Calu3 (cell line): Measurements from ENCODE around the gene RASGRF1. TPM values are rescaled to one million over a fixed set of nuclear protein-coding genes. Genes with fewer than 3 reads are reported as not detected.

Source experiments
- BruUV-seq: library from RNA; stranded (reverse); fragments of 400-500 nt; replicated peaks from 2 replicates; lab custom pipeline; 2021; lab: Mats Ljungman, UMichigan
- CTCF ChIA-PET: fragments of 300-600 bp; sonication (Branson Sonifier 250); formaldehyde crosslinking; loops from one replicate; lab custom pipeline; 2022; ENCODE audit warnings: antibody characterized with exemption; lab: Charles Lee
- DNase-seq: peaks from one replicate; pipeline ENCODE4 v3.0.0; 2022
- H3K27ac Mint-ChIP-seq: one replicate; pipeline ENCODE4 v1.8.0; 2022; ENCODE audit warnings: mixed read lengths; ENCODE audit not compliant: unreplicated experiment
- H3K27me3 Mint-ChIP-seq: one replicate; pipeline ENCODE4 v1.8.0; 2022; ENCODE audit warnings: mixed read lengths; ENCODE audit not compliant: unreplicated experiment
- H3K36me3 Mint-ChIP-seq: one replicate; pipeline ENCODE4 v1.8.0; 2022; ENCODE audit warnings: mild to moderate bottlenecking, moderate library complexity, mixed read lengths; ENCODE audit not compliant: insufficient read depth, unreplicated experiment
- H3K4me1 Mint-ChIP-seq: one replicate; pipeline ENCODE4 v1.8.0; 2022; ENCODE audit warnings: mild to moderate bottlenecking, low read depth, mixed read lengths; ENCODE audit not compliant: unreplicated experiment
- H3K4me3 Mint-ChIP-seq: one replicate; pipeline ENCODE4 v1.8.0; 2022; ENCODE audit warnings: mild to moderate bottlenecking, low read depth, moderate library complexity, mixed read lengths; ENCODE audit not compliant: unreplicated experiment
- H3K9me3 Mint-ChIP-seq: one replicate; pipeline ENCODE4 v1.8.0; 2022; ENCODE audit warnings: low read depth, mixed read lengths; ENCODE audit not compliant: unreplicated experiment
- intact Hi-C: fragments of 100-400 bp; cut with micrococcal nuclease; formaldehyde crosslinking; loops from one replicate; pipeline ENCODE4 v1.10.0; 2022; ENCODE audit not compliant: unreplicated experiment
- total RNA-seq: library from RNA; stranded (reverse); gene quantifications from 2 replicates; pipeline ENCODE4 v1.2.3, GENCODE V29; 2022
- TF ChIP-seq, protein P1 (sequence below): fragments of 200-600 bp; IDR thresholded peaks from one replicate; pipeline ENCODE4 v1.8.0; 2022; ENCODE audit warnings: antibody characterized with exemption; ENCODE audit not compliant: unreplicated experiment

The RASGRF1 gene
- total RNA-seq, 1 experiment from 2014 or later, result 2.2 TPM

DNA sequence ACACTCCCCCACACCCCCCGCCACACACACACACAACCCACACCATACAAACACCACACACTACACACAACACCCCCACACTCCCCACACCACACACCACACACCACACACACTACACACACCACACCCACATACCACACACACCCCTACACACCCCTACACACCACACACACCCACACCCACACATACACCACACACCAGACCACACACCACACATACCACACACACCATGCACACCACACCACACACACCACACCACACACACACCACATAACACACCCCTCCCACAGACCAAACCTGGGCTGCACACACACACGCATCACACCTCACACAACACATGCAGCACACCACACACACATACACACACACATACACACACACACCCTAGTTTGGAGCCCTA lies 1.8 kb upstream of the RASGRF1 start:
- H3K9me3 Mint-ChIP-seq, result no peaks in the 10 kb centered on the region
- no peak overlapping the region for H3K27ac Mint-ChIP-seq
- no TSS peak for BruUV-seq
- TF ChIP-seq, protein P1, sequence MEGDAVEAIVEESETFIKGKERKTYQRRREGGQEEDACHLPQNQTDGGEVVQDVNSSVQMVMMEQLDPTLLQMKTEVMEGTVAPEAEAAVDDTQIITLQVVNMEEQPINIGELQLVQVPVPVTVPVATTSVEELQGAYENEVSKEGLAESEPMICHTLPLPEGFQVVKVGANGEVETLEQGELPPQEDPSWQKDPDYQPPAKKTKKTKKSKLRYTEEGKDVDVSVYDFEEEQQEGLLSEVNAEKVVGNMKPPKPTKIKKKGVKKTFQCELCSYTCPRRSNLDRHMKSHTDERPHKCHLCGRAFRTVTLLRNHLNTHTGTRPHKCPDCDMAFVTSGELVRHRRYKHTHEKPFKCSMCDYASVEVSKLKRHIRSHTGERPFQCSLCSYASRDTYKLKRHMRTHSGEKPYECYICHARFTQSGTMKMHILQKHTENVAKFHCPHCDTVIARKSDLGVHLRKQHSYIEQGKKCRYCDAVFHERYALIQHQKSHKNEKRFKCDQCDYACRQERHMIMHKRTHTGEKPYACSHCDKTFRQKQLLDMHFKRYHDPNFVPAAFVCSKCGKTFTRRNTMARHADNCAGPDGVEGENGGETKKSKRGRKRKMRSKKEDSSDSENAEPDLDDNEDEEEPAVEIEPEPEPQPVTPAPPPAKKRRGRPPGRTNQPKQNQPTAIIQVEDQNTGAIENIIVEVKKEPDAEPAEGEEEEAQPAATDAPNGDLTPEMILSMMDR, result no peak
- peaks cover 97% of the 10 kb centered on the region for H3K27me3 Mint-ChIP-seq
- H3K4me1 Mint-ChIP-seq, result no peaks in the 10 kb centered on the region
- DNase-seq, result no peak
- intact Hi-C loops, result no loop called here
- no peak overlapping the region for H3K4me3 Mint-ChIP-seq
- CTCF ChIA-PET, result no interaction called here
- no peaks in the 10 kb centered on the region for H3K36me3 Mint-ChIP-seq

DNA sequence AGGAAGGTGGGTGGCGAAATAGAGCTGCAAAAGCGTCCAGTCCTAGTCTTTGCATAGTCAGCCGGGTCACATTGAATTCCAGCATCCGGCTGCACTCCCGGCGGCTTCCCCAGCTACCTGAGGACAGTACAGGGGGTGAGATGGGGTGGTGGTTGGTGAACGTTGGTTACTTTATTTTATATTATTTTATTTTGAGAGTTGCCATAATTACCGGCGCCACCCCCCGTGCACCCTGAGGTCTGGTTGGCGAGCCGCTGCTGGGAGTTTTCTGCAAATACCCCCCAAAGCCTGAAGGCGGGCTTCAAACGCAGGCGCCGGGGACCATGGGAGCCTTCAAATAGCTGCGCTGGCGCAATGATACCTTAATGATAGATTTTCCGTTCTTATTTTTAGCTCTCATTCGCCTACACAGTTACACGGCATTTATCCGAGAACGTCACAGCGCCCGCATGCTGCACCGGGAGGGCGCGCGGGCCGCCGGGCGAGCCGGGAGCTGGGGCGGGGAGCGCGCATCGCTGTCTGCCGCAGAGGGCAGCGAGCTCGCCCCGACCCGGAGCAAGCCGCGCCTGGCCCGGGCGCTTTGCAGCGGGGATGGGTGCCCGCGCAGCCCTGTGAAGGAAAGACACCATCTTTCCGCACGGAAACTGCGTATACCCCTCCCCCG lies 756 bp upstream of the RASGRF1 start:
- intact Hi-C loops, result no loop called here
- CTCF ChIA-PET, result interaction anchor here (0.6 to 1.0 kb wide), 3 partner anchors 23 to 210 kb away, joined by 3 to 8 read pairs (median 6); no protein-coding TSS in a partner anchor
- DNase-seq, result peak; percentile 16
- no peaks in the 10 kb centered on the region for H3K36me3 Mint-ChIP-seq
- no peaks in the 10 kb centered on the region for H3K4me1 Mint-ChIP-seq
- H3K4me3 Mint-ChIP-seq, result peak overlapping the region; percentile 8
- H3K9me3 Mint-ChIP-seq, result no peaks in the 10 kb centered on the region
- H3K27ac Mint-ChIP-seq, result no peak overlapping the region
- BruUV-seq, result no TSS peak
- TF ChIP-seq, protein P1, result no peak
- peaks cover 97% of the 10 kb centered on the region for H3K27me3 Mint-ChIP-seq

- TF ChIP-seq, protein P1, result no peak
- Mint-ChIP-seq H3K4me1 (no peaks in the 10 kb centered on the region), H3K27ac (no peak overlapping the region), H3K36me3 (no peaks in the 10 kb centered on the region), H3K4me3 (no peak overlapping the region), H3K27me3 (peaks cover 97% of the 10 kb centered on the region), H3K9me3 (no peaks in the 10 kb centered on the region)
- intact Hi-C loops, result no loop called here
- BruUV-seq, result no TSS peak
- CTCF ChIA-PET, result no interaction called here
- no peak for DNase-seq
These were observed 592 bp downstream of the RASGRF1 start for GRCh38 chr15:79089890-79090486.

DNA sequence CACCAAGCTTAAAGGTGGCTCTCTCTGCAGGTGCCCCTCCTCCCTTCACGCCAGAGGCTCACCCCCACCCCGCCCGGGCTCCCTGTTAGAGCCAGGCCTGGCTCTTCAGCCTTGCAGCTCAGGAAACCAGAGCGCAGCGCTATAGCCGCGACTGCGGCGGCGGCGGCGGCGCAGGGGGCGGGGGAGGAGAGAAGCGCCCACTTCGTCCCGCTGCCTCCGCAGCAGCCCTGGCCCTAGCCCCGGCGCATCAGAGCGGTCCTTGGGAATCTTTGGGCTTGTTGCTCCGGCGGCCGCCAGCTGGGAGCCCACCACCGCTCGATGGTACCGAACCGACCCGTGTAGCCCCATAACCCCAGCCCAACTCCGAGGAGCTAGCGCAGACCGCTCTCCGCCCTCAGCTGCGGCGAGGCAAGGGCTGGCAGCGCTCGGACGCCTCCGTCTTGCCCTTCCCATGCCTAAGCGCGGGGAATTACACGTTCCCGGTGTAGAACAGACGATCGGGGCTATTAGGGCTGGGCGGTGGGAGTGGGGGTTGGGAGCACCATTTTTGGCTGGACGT lies 1.2 kb downstream of the RASGRF1 start:
- CTCF ChIA-PET, result no interaction called here
- Mint-ChIP-seq H3K4me1 (no peaks in the 10 kb centered on the region), H3K27ac (no peak overlapping the region), H3K27me3 (peaks cover 97% of the 10 kb centered on the region), H3K4me3 (no peak overlapping the region), H3K36me3 (no peaks in the 10 kb centered on the region), H3K9me3 (no peaks in the 10 kb centered on the region)
- BruUV-seq, result no TSS peak
- intact Hi-C loops, result no loop called here
- DNase-seq, result no peak
- TF ChIP-seq, protein P1, result no peak
